MV-4-11 (cell line): ENCODE measurements around the gene SMAD5.

ENCODE experiments used
- DNase-seq: peaks from one replicate; lab custom pipeline; 2025; lab: John Stamatoyannopoulos, UW

SMAD5 gene

DNA sequence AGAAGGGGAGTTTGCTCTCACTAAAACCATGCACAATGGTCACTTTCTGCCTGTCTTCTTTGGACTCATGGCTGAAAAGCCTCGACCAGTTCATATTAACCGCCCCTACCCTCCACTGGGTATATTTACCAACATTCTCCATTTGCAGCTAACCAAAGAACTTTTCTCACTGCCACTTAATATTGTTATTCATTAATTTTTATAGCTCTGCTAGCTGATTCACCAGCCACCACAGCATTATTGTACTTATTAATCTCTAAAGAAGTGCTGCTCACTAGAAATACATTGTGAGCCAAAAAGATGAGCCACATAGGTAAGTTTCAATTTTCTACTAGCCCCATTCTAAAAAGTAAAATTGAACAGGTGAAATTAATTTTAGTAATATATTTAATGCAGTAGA lies 93.8 kb downstream of the SMAD5 start:
- DNase-seq: no peak

DNA sequence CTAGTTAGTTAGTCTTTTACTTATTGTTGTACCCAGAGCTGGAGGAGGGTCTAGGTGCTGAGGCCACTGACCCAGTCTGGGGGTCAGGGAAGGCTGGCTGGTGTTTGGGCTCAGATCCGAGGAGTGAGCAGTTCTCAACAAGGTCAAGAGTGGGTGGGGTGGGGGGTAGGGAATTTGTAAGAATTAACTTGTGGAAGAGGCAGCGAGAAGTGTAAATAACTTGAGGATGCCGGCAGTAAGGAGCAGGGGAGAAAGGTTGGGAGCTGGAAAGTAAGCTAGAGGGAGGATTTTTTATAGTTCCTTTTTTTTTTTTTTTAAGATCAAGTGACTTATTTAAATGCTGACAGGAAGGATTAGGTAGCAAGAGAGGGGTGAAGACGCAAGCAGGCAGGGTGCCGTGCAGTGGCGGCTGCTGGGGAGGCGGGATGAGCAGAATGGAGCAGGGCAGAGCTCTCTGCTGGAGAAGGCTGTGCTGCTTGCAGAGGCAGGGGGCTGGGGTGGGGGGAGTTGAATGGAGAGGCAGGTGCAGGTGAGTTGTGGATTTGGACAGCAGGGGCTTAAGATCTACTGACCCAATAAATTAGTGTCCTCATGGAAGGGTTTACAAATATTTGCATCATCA lies 95.6 kb downstream of the SMAD5 start:
- DNase-seq: no peak

DNA sequence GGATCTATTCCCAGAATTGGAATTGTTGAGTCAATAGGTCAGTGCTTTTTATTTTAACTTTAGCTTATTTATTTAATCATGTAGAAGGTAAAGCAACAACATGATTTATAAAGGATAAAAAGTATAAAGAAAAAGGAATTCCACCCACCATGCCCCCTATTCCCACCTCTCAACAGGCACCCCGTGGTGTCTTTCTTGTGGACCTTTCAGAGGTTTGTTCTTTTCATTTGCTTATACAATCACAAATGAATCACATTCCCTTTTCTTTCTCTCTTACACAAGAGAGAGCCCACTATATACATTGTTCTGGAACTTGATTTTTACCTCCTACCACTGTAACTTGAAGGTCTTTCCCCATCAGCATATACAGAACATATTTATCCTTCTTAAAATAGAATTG lies 97.5 kb downstream of the SMAD5 start:
- no peak for DNase-seq

DNA sequence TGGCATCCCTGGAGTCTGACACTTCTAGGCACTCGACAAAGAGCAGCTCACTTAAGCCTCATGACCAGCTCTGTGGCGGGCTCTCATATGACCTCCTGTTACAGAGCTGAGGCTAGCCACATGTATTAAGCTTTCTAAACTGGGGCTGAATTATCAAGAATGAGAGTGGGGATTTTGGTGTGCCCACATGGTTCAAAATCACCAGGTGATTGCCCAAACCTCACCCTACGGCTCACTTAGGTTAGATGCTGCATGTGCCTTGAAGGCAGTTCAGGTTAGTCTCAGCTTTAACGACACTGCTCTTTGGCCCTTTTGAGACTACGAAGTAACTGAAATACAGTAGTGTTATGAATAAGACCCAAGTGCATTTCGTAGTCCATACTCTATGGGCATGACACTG lies 99.7 kb downstream of the SMAD5 start:
- no peak for DNase-seq
